ENCODE data around the gene APOBEC4.

Gene APOBEC4

DNA sequence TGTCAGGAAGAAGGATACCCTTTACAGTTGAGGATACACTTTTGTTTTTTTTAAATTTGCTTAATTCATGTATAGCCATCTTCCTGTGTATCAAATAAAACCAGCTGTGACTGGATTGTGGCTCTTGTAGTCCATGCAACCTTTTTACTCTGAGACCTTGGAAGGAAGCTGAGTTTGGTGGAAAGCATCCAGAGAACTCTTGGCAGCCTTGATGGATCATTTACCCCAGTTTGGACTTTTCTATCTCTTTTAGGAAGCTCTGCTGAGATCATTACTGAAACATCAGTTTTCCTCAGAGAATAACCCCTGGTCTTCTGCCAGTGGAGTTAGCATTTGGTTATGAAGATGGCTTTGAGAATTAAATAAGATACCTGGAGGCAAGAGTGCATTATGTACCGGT lies 21.2 kb upstream of the APOBEC4 start:
- no peak for DNase-seq

DNA sequence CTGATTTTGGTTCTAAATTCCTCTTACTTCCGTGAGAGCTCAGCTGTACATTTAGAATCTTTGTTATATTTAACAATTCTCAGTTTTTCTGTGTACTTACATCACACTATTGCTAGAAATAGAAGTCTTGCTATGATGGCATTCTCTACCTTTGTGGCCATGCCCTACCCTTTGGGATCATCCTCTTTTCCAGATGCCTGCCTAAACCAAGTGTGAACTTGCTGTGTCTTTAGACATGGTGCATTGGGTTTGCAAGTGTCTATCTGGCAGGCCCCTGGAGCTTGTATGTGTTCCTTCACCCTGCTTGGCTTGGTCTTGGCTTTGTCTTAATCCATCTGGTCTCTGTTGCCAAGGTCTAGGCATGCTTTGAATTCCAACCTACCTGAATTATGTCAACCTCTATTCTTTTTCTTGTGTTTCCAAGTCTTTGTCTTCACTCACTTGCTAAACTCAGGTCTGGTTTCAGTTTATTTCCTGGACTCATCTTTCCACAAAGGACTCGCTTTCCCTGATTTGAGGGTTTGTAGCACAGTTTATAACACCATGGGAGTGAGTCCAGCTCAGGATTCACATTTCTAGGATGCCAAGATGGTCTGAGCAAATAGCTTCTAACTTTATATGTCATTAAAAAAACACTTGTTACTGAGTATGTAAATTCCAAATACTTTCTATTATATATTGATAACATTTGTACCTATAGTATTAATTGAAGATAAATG lies 20.6 kb upstream of the APOBEC4 start:
- DNase-seq: no peak

GRCh38 chr1:183670169-183670568 lies 17.1 kb upstream of the APOBEC4 start:
- no peak for DNase-seq

GRCh38 chr1:183656355-183656754 lies 3.2 kb upstream of the APOBEC4 start:
- DNase-seq: no peak

DNA sequence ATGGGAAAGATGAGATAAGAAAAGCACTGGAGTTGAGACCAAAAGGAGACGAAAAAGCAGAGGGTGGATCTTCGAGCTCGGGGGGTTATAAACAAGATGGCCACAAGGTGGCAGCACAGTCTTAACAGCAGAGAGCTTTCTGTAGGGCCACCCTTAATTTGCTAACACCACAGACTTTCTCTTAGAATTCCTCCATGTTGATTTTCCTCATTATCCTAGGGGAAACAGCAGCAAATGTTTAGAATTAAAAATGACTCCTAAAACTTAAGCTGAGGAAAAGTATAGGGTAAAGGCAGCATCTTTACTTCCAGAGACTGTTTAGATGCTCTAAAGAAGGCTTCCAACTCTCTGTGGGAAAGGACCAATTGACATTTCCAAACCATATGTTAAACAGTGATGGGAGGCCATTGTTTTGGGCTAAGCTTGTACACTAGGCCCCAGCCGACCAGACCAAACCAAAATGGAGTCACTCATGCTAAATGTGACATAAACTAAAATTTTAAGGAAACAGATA lies 2.5 kb upstream of the APOBEC4 start:
- peak; percentile 85 for DNase-seq

GRCh38 chr1:183654706-183655105 lies 1.6 kb upstream of the APOBEC4 start:
- DNase-seq: no peak

DNA sequence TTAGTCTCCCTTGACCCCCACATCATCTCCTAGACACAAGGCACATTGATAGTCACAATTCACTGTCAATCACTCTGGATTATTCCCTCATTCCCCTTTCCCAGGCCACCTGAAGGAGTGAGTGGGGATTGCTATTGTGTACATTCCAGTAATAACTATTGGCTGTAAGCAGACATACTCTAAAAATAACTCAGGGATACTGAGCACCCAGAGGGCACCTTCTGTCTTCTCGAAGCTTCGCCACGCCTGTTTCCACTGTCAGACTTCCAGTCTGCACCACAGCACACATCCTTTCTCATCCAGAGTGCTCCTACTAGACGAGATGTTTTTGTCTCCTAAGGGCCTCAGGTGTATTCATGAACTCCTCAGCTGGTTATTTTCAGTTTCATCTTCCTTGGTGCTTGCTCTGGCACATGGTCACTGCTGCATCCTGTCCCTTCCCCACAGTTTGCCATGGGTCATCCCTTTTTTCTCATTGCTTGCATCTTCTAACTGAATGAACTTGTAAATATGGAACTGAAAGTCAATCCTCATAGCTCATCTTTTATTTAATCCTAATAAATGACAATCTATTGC lies 848 bp upstream of the APOBEC4 start:
- DNase-seq: peak; percentile 69

DNA sequence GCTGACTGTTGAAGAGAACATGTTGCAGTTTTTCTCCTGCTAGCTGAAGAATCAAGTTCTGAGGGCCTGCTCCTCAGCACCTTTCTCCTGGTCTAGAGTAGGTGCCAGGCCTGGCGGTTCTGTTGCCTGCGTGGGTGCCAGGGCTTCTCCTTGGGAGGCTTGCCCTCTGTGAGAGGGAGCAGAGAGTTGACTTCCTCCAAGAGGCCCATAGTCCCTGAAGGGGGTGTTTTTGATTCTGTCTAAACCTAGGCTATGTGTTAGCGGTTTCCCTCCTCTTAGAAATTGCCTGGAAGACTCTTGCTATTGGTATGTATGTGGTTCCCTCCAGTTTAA lies 312 bp upstream of the APOBEC4 start:
- no peak for DNase-seq

GRCh38 chr1:183652107-183652506 lies 1.0 kb downstream of the APOBEC4 start:
- no peak for DNase-seq

DNA sequence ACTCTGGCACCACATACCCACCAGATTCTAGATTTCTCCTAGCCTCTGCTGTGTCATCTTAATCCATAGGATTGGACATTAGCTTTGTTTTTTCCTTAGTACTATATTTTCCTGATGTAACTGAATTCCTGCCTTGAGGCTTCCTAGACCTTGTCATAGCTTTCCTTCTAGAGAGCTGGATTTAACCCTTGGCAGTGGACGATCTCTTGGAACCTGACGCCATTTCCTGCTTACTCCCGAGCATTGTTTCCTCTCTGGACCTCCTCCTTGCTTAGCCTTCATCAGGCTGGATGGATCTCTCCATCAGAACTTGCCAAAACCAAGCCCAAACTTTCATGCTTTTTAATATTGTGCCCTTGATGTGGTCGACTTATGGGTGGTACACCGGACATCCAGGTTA lies 1.5 kb downstream of the APOBEC4 start:
- DNase-seq: no peak

- DNase-seq: no peak
Measured at GRCh38 chr1:183648042-183648441, 5.1 kb downstream of the APOBEC4 start.

DNA sequence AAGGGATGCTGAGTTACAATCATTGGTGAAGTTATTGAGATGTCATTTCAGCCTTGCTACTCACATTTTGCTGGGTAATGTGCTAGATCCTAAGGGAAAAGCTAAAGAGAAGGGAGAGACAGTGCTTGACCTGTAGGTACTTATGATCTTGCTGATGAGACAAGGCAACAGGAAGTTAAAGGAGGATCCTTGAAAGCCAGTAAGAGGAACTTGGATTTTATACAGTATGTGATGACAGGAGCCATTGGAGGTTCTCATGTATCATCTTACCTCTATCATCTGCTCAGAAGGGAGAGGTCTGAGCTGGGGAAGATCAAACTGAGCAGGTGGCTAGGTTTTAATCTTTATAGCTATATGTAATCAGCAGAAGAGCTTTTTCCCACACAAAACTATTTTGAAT lies 6.3 kb downstream of the APOBEC4 start:
- no peak for DNase-seq

DNA sequence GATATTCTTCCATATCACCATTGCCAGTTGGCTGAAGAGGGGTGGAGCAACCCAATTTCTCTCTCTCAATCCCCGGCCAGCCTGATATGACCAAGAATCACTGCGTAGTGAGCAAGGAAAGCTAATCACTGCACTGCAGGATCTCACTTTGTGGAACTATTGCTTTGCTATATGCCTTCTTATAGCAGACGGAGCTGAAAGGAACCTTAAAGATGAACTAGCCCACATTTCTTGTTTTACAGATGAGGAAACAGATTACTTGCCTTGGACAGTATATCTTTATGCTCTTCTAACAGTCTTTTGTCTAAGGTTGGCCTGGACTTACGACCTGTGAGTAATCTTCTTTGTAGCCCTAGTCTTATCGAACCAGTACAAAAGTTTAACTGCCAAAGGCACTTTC lies 7.6 kb downstream of the APOBEC4 start:
- DNase-seq: no peak

GRCh38 chr1:183642166-183642565 lies 10.9 kb downstream of the APOBEC4 start:
- no peak for DNase-seq

- DNase-seq: no peak
Measured at GRCh38 chr1:183640193-183640592, 12.9 kb downstream of the APOBEC4 start.

DNA sequence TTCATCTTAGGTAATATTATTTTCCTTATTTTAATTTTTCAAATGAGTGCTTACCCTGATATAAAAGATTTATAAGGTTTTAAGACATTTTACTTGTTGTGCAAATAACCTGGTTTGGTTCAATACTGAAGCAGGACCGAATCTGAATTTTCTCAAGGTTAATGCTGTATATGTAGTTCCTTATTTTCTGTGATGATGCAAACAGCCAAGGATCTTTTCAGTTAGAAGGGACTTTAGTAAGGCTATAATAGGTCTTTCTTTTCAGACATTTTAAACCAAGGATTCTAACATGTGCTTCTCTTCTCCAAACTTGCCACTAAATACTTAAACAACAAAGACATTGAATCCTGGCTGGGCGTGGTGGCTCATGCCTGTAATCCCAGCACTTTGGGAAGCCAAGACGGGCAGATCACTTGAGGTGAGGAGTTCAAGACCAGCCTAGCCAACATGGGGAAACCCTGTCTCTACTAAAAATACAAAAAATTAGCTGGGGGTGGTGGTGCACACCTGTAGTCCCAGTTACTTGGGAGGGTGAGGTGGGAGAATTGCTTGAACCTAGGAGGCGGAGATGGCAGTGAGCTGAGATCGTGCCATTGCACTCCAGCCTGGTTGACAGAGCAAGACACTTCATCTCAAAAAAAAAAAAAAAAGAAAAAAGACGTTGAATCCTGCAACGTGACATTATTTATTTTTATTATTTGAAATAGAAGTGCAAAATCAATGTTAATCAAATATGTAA lies 14.3 kb downstream of the APOBEC4 start:
- DNase-seq: no peak

DNA sequence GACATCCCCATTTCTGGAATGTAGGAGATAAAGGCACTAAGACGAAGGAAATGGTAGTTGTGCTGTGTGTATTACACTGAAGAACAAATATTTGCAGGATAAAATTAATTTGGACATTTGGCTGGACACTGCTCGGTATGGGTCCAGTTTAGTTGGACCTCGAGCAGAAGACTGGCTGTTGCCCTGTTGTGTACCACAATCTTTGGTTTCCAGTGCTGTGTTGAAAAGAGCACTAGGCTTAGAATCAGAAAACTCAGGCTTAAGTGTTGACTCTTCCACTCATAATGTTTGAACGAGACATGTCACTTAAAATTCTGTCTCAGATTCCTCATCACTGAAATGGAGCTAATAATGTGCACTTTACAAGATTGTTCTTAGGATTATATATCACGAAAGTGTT lies 16.3 kb downstream of the APOBEC4 start:
- DNase-seq: no peak

DNA sequence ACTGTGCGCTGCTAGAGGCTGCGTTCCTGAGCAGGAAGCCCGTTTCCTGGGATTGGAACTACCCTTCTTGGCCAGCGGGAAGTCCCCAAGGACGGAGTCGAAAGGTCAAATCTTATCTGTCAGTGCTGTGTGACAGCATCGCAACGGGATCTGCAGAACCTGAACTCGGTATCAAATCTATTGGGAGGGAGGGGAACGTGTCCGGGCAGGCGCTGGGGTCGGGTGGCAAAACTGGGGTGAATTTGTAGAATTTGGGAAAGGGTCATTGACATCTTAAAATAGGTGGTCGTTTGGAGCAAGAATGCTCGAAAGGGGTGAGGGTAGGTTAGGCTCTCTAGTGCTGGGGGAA lies 16.8 kb downstream of the APOBEC4 start:
- DNase-seq: no peak

DNA sequence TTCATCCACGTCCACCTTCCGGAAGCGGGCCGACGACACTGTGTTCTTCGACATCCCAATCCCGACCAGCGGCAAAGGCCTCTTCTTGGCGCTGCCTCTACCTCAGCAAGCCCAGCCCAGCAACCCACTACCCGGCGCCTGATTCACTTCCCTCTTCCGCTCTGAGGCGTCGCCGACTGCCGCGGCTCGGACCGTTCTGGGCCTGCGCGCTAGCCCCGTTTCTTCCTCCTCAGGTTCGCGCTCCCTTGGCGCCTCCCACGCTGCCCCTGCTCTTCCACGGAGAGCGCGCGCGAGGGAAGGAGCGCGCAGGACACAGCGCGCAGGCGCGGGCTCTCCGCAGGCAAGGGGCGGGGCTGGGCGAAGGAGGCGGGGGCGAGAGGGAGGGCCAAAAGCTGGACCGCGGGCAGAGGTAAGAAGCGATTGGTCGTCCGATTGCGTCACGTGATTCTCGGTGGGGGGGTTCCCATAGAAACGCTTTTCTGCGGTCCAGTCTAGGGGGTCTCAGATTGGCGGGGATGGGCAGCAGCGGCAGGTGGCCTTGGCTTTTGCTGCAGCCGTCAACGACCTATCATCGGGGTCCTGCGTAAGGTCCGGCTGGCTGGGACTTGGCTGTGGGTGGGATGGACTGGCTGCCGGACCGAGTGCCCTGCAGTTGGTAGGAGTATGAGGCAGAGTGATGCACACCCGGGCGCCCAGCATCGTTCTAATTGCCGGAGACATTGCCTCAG lies 17.3 kb downstream of the APOBEC4 start, which contains the start of gene ARPC5:
Gene ARPC5 (minus strand): TSS at position 178 of the 728 bp plus-strand sequence. CDS start 124 bp downstream, at position 54.
- peak; percentile 99 for DNase-seq

DNA sequence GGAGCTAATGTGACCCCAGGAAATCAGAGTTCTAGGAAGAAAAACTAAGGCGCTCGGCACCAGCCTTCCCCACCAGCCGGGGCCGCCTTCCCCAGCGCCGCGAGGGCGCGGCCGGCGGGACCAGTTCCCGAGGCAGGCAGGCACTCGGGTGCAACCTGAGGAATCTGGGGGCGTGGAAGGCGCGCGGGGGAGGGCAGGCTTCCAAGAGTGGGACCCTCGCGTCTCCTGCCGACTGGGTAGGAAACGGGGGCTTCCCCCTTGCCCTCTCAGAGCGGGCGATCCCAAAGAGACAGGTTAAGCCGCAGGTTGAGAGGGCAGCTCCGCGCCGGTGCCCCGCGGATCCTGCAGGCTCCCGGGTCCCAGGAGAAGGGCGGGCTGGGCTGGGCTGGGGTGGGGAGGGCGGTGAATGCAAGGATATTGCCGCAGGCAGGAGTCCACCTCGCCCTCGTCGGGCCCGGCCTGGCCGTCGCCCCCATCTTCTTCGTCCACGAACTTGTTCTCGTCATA lies 18.0 kb downstream of the APOBEC4 start:
- DNase-seq: peak; percentile 33

DNA sequence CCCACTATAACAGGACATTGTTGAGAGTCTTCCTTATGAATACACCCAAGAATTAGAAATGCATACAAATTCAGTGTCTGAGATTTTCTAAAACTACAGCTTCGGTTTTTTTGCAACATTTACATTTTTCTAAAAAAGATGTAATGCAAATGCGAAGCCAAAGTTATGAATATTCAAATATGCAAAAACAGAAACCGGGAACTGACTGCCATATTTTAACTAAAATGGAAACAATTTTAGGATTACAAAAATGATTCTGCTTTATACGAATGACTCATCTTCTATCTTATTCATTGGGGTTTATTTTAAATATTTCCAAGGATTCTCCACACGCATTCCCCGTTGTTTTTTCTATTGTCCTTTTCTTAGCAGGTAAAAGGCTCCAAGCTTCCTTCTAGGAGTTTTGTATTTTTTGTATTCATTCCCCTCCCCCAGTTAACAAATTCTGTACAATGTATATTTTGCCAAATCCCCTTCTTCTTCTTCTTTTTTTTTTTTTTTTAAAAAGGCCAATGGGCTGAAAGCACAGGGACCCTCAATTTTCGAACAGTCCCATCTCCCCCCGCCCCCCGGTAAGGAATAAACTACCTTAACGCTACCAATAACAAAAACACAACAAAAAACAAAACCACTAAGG lies 18.6 kb downstream of the APOBEC4 start:
- no peak for DNase-seq

GRCh38 chr1:183633676-183634343 lies 19.3 kb downstream of the APOBEC4 start:
- peak; percentile 74 for DNase-seq

All from RPMI8226 (cell line).